HEK293 (cell line): ENCODE measurements around the gene DNAJC3.

Experiments used
- KLF1 ChIP-seq: fragments of 450-650 bp; formaldehyde crosslinking; IDR thresholded peaks from 2 replicates; pipeline ENCODE4 v1.5.1; 2016; ENCODE audit warnings: missing biosample characterization, missing genetic modification characterization
- KLF10 ChIP-seq: fragments of 450-650 bp; IDR thresholded peaks from 2 replicates; pipeline ENCODE4 v1.5.1; 2018; ENCODE audit warnings: missing biosample characterization, mild to moderate bottlenecking, missing genetic modification characterization
- PRDM1 ChIP-seq: fragments of 450-650 bp; formaldehyde crosslinking; IDR thresholded peaks from 2 replicates; pipeline ENCODE4; 2016; ENCODE audit warnings: missing biosample characterization, missing genetic modification characterization
- TRIM28 ChIP-seq: IDR thresholded peaks from 2 replicates; pipeline ENCODE4 v1.6.1; 2011; ENCODE audit warnings: low read length, control low read depth, borderline replicate concordance
- ZFP69B ChIP-seq: fragments of 450-650 bp; formaldehyde crosslinking; IDR thresholded peaks from 2 replicates; pipeline ENCODE4 v1.5.1; 2016; ENCODE audit warnings: missing biosample characterization, missing genetic modification characterization
- ZNF121 ChIP-seq: fragments of 450-650 bp; formaldehyde crosslinking; IDR thresholded peaks from 2 replicates; pipeline ENCODE4 v1.5.1; 2016; ENCODE audit warnings: missing biosample characterization, missing genetic modification characterization
- ZNF184 ChIP-seq: fragments of 450-650 bp; IDR thresholded peaks from 2 replicates; pipeline ENCODE4 v1.5.1; 2018; ENCODE audit warnings: missing biosample characterization, mild to moderate bottlenecking, missing genetic modification characterization
- ZNF324 ChIP-seq: fragments of 450-650 bp; formaldehyde crosslinking; IDR thresholded peaks from 2 replicates; pipeline ENCODE4 v1.5.1; 2016; ENCODE audit warnings: missing biosample characterization, missing genetic modification characterization
- ZNF561 ChIP-seq: fragments of 450-650 bp; IDR thresholded peaks from 2 replicates; pipeline ENCODE4 v1.5.1; 2018; ENCODE audit warnings: missing biosample characterization, missing genetic modification characterization, borderline replicate concordance
- ZNF792 ChIP-seq: fragments of 450-650 bp; formaldehyde crosslinking; IDR thresholded peaks from 2 replicates; pipeline ENCODE4 v1.5.1; 2016; ENCODE audit warnings: missing biosample characterization, missing genetic modification characterization
- TF ChIP-seq, protein P1 (sequence below): fragments of 450-650 bp; formaldehyde crosslinking; IDR thresholded peaks from 2 replicates; pipeline ENCODE4 v1.5.1; 2016; ENCODE audit warnings: missing biosample characterization, missing genetic modification characterization
- TF ChIP-seq, protein P2 (sequence below): fragments of 450-650 bp; formaldehyde crosslinking; IDR thresholded peaks from 2 replicates; pipeline ENCODE4 v1.5.1; 2016; ENCODE audit warnings: missing biosample characterization, missing genetic modification characterization
- TF ChIP-seq, protein P3 (sequence below): IDR thresholded peaks from 2 replicates; pipeline ENCODE4 v1.6.1; 2011; ENCODE audit warnings: mild to moderate bottlenecking, low read depth, low read length, borderline replicate concordance

DNA sequence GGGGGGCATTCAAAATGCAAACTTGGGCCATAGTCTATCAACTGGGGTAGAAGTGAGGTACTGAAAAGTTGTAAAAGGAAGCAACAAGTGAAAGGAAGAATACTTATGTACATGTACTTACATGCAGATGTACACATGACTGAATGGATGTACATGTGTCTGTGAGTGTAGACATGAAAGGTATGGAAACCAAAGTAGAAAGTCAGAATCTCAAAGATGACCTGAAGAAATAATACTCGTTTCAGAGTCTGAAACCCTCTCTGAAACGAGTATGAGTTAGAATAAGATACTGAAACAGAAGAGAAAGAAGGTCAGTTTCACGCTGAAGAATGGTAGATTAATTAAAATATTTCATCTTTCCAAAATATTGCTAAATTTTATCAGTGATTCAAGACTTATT is 46.3 kb upstream of the DNAJC3 start:
- TF ChIP-seq, protein P1, sequence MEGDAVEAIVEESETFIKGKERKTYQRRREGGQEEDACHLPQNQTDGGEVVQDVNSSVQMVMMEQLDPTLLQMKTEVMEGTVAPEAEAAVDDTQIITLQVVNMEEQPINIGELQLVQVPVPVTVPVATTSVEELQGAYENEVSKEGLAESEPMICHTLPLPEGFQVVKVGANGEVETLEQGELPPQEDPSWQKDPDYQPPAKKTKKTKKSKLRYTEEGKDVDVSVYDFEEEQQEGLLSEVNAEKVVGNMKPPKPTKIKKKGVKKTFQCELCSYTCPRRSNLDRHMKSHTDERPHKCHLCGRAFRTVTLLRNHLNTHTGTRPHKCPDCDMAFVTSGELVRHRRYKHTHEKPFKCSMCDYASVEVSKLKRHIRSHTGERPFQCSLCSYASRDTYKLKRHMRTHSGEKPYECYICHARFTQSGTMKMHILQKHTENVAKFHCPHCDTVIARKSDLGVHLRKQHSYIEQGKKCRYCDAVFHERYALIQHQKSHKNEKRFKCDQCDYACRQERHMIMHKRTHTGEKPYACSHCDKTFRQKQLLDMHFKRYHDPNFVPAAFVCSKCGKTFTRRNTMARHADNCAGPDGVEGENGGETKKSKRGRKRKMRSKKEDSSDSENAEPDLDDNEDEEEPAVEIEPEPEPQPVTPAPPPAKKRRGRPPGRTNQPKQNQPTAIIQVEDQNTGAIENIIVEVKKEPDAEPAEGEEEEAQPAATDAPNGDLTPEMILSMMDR (tag by site-specific recombination): no peak
- TF ChIP-seq ZFP69B (tag by site-specific recombination) (no peak), KLF10 (tag by site-specific recombination) (no peak), TRIM28 (no peak), PRDM1 (tag by site-specific recombination) (no peak), ZNF792 (tag by site-specific recombination) (no peak), ZNF121 (tag by site-specific recombination) (no peak), ZNF184 (no peak), ZNF561 (no peak), ZNF324 (tag by site-specific recombination) (no peak), KLF1 (tag by site-specific recombination) (no peak)
- TF ChIP-seq, protein P2, sequence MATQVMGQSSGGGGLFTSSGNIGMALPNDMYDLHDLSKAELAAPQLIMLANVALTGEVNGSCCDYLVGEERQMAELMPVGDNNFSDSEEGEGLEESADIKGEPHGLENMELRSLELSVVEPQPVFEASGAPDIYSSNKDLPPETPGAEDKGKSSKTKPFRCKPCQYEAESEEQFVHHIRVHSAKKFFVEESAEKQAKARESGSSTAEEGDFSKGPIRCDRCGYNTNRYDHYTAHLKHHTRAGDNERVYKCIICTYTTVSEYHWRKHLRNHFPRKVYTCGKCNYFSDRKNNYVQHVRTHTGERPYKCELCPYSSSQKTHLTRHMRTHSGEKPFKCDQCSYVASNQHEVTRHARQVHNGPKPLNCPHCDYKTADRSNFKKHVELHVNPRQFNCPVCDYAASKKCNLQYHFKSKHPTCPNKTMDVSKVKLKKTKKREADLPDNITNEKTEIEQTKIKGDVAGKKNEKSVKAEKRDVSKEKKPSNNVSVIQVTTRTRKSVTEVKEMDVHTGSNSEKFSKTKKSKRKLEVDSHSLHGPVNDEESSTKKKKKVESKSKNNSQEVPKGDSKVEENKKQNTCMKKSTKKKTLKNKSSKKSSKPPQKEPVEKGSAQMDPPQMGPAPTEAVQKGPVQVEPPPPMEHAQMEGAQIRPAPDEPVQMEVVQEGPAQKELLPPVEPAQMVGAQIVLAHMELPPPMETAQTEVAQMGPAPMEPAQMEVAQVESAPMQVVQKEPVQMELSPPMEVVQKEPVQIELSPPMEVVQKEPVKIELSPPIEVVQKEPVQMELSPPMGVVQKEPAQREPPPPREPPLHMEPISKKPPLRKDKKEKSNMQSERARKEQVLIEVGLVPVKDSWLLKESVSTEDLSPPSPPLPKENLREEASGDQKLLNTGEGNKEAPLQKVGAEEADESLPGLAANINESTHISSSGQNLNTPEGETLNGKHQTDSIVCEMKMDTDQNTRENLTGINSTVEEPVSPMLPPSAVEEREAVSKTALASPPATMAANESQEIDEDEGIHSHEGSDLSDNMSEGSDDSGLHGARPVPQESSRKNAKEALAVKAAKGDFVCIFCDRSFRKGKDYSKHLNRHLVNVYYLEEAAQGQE (tag by site-specific recombination): no peak
- TF ChIP-seq, protein P3, sequence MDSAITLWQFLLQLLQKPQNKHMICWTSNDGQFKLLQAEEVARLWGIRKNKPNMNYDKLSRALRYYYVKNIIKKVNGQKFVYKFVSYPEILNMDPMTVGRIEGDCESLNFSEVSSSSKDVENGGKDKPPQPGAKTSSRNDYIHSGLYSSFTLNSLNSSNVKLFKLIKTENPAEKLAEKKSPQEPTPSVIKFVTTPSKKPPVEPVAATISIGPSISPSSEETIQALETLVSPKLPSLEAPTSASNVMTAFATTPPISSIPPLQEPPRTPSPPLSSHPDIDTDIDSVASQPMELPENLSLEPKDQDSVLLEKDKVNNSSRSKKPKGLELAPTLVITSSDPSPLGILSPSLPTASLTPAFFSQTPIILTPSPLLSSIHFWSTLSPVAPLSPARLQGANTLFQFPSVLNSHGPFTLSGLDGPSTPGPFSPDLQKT: no peak
